Erythroblast (primary cell): Measurements from ENCODE around the gene ZNF627.

Experiments
- GATA1 ChIP-seq: IDR thresholded peaks from 2 replicates; pipeline ENCODE4 v1.6.1; 2011; ENCODE audit warnings: low read depth, mild to moderate bottlenecking, control low read depth, low read length, moderate library complexity
- POLR2A ChIP-seq: IDR thresholded peaks from 2 replicates; pipeline ENCODE4 v1.6.1; 2011; ENCODE audit warnings: mild to moderate bottlenecking, low read length

- TF ChIP-seq POLR2A (no peak), GATA1 (no peak)
Measured at GRCh38 chr19:11626252-11626651, 29.0 kb downstream of the ZNF627 start.
